Left lung (tissue), 10 donors: Measurements from ENCODE around the gene PRSS50. TPM values are rescaled to one million over a fixed set of nuclear protein-coding genes. Genes with fewer than 3 reads are reported as not detected.

Experiments used
- ATAC-seq: fragments of 200-7000 bp; cut with Tn5 transposase; one replicate; pipeline ENCODE4 v1.9.1; 2020; ENCODE audit warnings: moderate library complexity
- DNase-seq, 4 donors: peaks; one replicate each; pipeline ENCODE4 v3.0.0-alpha.2; 2013 to 2020
- H3K27ac ChIP-seq, 2 donors: fragments of 200-600 bp; sonication (generic) in 1 of 2; one replicate each; pipeline versions ENCODE4 v1.5.0 to v1.8.0; 2020 to 2021
- H3K27me3 ChIP-seq, 2 donors: fragments of 200-600 bp; sonication (generic) in 1 of 2; one replicate each; pipeline versions ENCODE4 v1.5.0 to v1.8.0; 2020 to 2021
- H3K36me3 ChIP-seq, 2 donors: fragments of 200-600 bp; sonication (generic) in 1 of 2; one replicate each; pipeline versions ENCODE4 v1.5.0 to v1.8.0; 2020 to 2021
- H3K4me1 ChIP-seq, 2 donors: fragments of 200-600 bp; one replicate each; pipeline ENCODE4 v1.8.0; 2021
- H3K4me3 ChIP-seq, 2 donors: fragments of 200-600 bp; sonication (generic) in 1 of 2; one replicate each; pipeline versions ENCODE4 v1.5.0 to v1.8.0; 2020 to 2021; ENCODE audit warnings: mild to moderate bottlenecking in 1 of 2
- H3K9me3 ChIP-seq, 2 donors: fragments of 200-600 bp; sonication (generic) in 1 of 2; one replicate each; pipeline versions ENCODE4 v1.5.0 to v1.8.0; 2020 to 2021
- intact Hi-C, 2 donors: fragments of 100-400 bp; cut with DNase I; formaldehyde crosslinking; loops; one replicate each; pipeline versions ENCODE4 v1.11.2 to v1.14.2; 2022
- polyA plus RNA-seq, 6 donors: library from polyadenylated mRNA; unstranded; fragments of 120-200 nt; gene quantifications; one replicate each; pipeline ENCODE4 v1.2.1, GENCODE V29; 2013; ENCODE audit not compliant: insufficient read length in 6 of 6
- total RNA-seq, 2 donors: library from RNA; stranded (reverse); fragmentation: NEBNext Ultra II Directional; extraction: Animal tissue kit (Norgen Biotek cat#: 25700); gene quantifications; one replicate each; pipeline ENCODE4 v1.2.1, GENCODE V29; 2021
- TF ChIP-seq, protein P1 (sequence below), 2 donors: fragments of 200-600 bp; sonication (generic) in 1 of 2; IDR thresholded peaks; one replicate each; pipeline versions ENCODE4 v1.5.0 to v1.8.0; 2021; ENCODE audit warnings: antibody characterized with exemption in 2 of 2
- donor health status: DM: no; HTN: yes; CAD: no.
- donor health status: DM: no; HTN: no; CAD: no.

Gene PRSS50
- total and polyA plus RNA-seq, 8 donors = 0.24 to 1.1 (median 0.66) TPM

DNA sequence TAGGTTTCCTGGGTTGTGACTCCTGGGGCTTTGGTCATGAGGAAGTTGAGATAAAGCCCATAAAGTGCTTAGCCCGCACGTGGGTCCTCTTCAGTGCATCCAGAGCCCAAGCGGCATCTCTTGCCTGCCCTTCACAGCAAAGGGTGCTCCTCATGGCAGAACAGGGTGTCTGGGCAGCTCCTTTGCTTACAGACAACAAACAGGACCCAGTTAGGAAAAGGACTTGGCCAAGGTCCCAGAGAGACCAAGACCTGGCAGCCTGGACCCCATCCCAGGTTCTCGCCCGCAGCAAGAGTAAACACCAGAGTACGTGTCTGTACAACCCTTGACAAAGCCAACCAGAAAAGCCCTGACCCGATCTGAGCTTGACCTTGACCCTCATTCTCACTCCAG lies 51.2 kb downstream of the PRSS50 start:
- H3K9me3 ChIP-seq = no peaks in the 10 kb centered on the region
- H3K4me1 ChIP-seq = peaks cover 0 to 5% of the 10 kb centered on the region in 2 donors
- H3K36me3 ChIP-seq = peaks cover 0 to 10% of the 10 kb centered on the region in 2 donors
- no peak overlapping the region for H3K4me3 ChIP-seq
- H3K27ac ChIP-seq = no peak overlapping the region
- TF ChIP-seq, protein P1, sequence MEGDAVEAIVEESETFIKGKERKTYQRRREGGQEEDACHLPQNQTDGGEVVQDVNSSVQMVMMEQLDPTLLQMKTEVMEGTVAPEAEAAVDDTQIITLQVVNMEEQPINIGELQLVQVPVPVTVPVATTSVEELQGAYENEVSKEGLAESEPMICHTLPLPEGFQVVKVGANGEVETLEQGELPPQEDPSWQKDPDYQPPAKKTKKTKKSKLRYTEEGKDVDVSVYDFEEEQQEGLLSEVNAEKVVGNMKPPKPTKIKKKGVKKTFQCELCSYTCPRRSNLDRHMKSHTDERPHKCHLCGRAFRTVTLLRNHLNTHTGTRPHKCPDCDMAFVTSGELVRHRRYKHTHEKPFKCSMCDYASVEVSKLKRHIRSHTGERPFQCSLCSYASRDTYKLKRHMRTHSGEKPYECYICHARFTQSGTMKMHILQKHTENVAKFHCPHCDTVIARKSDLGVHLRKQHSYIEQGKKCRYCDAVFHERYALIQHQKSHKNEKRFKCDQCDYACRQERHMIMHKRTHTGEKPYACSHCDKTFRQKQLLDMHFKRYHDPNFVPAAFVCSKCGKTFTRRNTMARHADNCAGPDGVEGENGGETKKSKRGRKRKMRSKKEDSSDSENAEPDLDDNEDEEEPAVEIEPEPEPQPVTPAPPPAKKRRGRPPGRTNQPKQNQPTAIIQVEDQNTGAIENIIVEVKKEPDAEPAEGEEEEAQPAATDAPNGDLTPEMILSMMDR (IDR thresholded peaks at IDR 0.05) = no peak
- ATAC-seq = peak; percentile 5
- intact Hi-C loops = no loop called here
- DNase-seq = peak in 2 of 4 donors; percentile 26 to 28
- H3K27me3 ChIP-seq = no peaks in the 10 kb centered on the region

DNA sequence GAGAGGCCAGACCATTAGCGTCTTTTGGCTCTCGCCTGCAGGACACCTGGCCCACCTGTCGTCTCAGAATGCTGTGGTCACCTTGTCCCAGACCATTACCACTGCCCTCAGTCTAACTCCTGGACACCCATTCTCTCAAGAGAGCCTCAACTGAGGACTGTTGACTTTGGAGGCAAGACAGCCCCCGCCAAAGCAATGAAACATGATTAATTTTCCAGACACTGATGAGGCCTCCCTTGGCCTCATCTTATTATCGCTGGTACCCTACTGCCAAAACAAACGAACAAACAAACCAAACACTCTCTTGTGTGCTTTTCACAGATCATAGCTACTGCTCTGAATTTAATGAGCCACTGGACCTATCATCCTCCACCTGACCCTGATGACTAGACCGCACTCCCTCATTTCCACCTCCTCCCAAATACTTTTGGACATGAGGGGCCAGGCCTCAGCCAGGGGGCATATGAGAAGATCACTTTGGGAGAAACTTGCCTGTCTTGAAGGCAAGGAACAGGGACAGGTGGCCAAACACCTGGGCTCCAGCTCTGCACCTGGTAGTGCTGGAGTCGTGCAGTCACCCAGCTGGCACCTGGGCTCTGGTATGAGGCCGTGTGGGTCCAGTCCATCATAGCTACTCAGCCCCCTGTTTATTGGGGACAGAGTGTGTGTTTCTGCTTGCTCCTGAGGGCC lies 51.8 kb downstream of the PRSS50 start:
- Histone ChIP-seq H3K4me1 (peaks cover 0 to 5% of the 10 kb centered on the region in 2 donors), H3K36me3 (peaks cover 0 to 5% of the 10 kb centered on the region in 2 donors), H3K27me3 (no peaks in the 10 kb centered on the region), H3K27ac (no peak overlapping the region), H3K9me3 (no peaks in the 10 kb centered on the region), H3K4me3 (no peak overlapping the region)
- ATAC-seq (no peak), DNase-seq (no peak)
- TF ChIP-seq, protein P1 (IDR thresholded peaks at IDR 0.05) = no peak
- intact Hi-C loops = no loop called here

DNA sequence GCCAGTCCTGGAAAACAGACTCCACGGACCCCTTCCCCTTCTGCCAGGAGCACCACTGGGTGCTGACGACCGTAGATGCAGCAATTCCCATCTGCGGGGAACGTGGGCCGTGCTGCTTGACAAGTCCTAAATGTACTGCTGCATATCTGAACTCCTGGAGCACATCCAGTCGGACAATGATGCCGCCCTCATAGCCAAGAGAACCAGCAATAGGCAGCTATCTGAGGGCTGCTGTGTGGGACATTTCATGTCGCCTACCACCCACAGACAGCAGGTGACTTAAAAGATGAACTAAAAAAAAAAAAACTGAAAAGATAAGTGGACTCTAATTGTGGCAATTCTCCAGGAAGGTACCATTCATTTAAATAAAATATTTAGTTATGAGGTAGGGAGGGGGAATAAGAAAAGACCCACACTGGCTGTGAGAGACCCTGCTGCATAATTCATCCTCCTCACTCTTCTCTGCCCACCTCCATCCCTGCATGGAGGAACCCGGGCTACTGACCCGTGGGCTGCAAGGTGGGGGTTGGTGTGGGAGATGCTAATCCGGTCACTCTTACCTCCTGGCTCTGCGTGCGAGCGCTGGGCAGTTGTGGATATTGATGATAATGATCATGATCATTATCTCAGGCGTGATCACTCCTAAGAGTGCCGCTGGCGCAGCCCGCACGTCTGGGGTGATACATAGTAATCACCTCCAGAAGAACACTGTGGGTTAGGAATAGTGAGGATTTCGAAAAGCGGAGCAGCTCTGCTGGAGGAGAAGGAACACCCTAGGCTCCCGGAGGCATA lies 52.5 kb downstream of the PRSS50 start:
- Histone ChIP-seq H3K4me1 (peaks cover 0 to 5% of the 10 kb centered on the region in 2 donors), H3K27me3 (no peaks in the 10 kb centered on the region), H3K27ac (no peak overlapping the region), H3K9me3 (no peaks in the 10 kb centered on the region), H3K4me3 (no peak overlapping the region), H3K36me3 (no peaks in the 10 kb centered on the region)
- intact Hi-C loops = no loop called here
- TF ChIP-seq, protein P1 (IDR thresholded peaks at IDR 0.05) = no peak
- ATAC-seq (no peak), DNase-seq (peak in 1 of 4 donors; percentile 68)

DNA sequence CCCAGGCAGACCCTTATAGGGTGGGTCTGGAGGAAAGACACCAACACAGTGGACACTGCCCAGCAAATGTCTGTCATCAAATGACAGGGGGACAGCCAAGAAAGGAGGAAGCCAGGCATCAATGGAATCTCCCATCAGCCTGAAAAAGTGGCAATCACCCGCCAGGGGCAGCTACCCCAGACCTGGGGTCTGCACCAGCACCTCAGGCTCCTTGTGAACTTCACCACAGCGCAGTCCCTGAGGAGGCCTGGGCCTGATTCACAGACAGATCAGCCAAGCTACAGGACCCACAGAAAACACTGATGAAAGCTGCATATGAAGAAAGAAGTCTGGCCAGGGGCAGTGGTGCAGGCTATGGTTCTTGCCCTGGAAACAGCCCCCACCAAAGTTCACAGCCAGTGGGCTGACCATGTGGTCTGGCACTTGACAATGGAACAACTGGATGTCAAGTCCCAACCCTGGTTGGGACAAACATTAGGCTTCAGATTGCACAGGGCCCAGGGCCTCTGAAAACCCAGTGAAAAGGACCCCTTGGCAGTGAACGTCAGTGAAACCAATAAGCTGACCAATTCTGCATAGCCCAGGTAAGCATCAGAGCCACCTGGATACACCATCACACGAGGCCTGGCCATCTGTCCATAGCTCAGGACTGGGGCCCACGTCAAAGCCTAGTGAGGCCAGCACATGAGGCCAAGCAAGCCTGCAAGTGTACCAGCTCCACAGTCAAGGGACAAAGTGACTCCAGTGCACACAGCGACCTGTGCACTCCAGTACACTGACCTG lies 53.3 kb downstream of the PRSS50 start:
- TF ChIP-seq, protein P1 (IDR thresholded peaks at IDR 0.05) = no peak
- Histone ChIP-seq H3K27ac (no peak overlapping the region), H3K36me3 (no peaks in the 10 kb centered on the region), H3K4me3 (no peak overlapping the region), H3K4me1 (peaks cover 0 to 5% of the 10 kb centered on the region in 2 donors), H3K9me3 (no peaks in the 10 kb centered on the region), H3K27me3 (no peaks in the 10 kb centered on the region)
- peak in 1 of 4 donors; percentile 27 for DNase-seq
- ATAC-seq = no peak
- intact Hi-C loops = no loop called here
